ENCODE results near the gene PATZ1.

PATZ1 gene

GRCh38 chr22:31279327-31279669 is 66.8 kb downstream of the PATZ1 start:
- no peak for DNase-seq

- DNase-seq: no peak
Measured at GRCh38 chr22:31278626-31279326, 67.4 kb downstream of the PATZ1 start.

GRCh38 chr22:31278151-31278621 is 68.0 kb downstream of the PATZ1 start:
- no peak for DNase-seq

GRCh38 chr22:31277741-31278140 is 68.4 kb downstream of the PATZ1 start:
- no peak for DNase-seq

GRCh38 chr22:31276426-31277167 is 69.5 kb downstream of the PATZ1 start:
- no peak for DNase-seq

Measured in fibroblast of skin of right quadriceps (primary cell).